ENCODE data around the gene ODF4.
"Not testable (repeated sequence)": the region's sequence is repeated elsewhere in the genome, so short reads cannot be mapped to it uniquely, and the experiment has no call there.

The ODF4 gene

DNA sequence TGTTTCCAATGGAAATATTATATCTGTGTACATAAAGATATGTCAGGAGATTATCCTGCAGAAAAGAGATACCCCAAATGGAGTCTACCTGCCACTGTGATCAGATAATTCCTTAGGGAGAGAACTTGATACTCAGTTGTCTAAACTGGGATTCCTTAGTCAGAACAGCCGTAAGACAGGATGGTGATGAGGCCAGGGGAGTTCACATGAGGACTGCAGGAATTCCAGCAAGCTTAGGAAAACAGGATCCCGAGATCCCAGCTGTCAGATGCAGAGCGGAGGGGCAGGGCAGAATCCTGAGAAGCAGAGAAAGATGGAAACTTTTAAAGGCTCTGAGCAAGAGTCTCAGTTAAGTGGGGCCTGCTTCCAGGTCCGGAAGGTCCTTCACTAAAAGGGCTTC lies 32.1 kb downstream of the ODF4 start:
- no peak for DNase-seq

- DNase-seq = no peak
Observed at GRCh38 chr17:8372422-8372821, 32.8 kb downstream of the ODF4 start.

DNA sequence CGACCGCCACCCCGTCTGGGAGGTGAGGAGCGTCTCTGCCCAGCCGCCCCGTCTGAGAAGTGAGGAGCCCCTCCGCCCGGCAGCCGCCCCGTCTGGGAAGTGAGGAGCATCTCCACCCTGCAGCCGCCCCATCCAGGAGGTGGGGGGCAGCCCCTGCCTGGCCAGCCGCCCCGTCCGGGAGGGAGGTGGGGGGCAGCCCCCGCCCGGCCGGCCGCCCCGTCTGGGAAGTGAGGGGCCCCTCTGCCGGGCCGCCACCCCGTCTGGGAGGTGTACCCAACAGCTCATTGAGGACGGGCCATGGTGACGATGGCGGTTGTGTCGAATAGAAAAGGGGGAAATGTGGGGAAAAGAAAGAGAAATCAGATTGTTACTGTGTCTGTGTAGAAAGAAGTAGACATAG lies 34.2 kb downstream of the ODF4 start:
- DNase-seq = not testable (repeated sequence)

DNA sequence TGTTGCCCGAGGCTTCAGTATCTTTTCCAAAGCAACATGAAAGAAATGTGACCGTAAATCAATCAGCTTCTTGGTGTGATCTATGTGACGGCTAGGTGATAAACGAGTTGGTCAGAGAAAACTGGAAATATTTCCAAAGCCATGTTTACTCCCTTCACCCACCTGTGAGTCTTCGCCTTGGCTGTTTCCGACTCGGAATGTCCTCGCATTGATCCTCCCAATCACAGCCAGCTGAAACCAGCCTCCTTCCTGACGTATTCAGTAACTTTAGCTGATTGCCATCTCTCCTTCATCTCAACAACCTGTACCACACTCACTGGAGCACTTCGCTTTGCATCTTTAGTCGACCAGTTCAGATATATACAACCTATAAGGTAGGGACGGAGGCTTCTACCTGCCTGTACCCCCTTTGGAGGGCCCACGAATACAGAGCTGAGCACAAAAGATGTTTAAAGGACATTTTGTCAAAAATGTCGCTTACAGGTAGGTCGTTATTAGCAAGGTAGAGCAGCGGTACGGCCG lies 36.2 kb downstream of the ODF4 start:
- no peak for DNase-seq

DNA sequence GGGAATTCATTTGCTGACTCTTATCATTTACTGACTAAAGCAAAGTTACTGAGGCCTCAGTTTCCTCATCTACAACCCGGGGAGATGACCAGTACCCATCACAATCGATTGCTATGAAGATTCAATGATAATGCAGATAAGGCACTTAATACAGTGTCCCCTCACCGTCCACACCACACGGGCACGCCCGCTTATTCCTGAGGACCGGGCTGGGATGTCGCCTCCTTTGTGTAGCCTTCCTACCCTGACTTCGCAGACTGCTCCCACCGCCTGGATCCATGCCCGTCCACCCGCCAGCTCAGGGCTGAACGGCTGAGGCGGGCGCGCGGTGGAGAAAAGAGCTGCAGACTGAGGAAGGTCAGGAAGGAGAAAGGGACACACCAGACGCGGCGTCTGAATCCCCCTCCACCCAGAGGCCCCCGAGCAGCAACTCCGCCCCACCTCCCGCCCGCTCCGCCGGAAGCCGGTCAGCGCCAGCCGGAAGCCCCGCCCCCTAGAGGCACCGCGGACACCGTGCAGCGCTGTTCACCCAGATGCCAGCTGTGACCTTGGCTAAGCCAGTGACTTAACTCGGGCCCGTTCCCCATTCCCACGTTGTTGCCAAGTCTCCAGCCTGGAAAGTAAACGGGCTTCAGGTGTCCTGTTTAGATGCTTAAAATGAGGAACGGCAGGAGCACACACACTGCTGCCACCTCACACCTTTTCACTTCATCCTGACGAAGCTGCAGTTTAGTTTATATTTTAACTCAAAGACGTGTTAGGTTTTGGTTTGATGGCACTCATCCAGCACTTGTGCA lies 36.8 kb downstream of the ODF4 start, which contains the start of gene KRABD2:
TSS of gene KRABD2 (minus strand) at position 434 of the 797 bp plus-strand sequence.
- DNase-seq = peak; percentile 7

GRCh38 chr17:8377422-8377821 lies 37.8 kb downstream of the ODF4 start:
- no peak for DNase-seq

- DNase-seq = not testable (repeated sequence)
Observed at GRCh38 chr17:8378117-8378516, 38.5 kb downstream of the ODF4 start.

- no peak for DNase-seq
Observed at GRCh38 chr17:8380049-8380448, 40.4 kb downstream of the ODF4 start.

GRCh38 chr17:8382052-8382879 lies 42.6 kb downstream of the ODF4 start:
- no peak for DNase-seq

DNA sequence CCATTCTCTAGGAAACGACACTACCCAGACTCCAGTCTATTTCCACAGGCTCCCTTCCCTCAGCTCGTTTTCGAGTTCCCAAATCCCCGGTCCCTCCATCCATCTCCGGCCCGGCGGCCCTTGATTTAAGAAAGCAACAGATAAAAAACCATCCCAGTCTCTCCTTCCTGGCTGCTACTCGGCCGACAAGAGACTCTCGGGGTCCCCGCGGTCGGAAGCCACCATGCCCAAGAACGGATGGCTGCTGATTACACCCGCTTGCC lies 43.2 kb downstream of the ODF4 start:
- DNase-seq = peak; percentile 45

DNA sequence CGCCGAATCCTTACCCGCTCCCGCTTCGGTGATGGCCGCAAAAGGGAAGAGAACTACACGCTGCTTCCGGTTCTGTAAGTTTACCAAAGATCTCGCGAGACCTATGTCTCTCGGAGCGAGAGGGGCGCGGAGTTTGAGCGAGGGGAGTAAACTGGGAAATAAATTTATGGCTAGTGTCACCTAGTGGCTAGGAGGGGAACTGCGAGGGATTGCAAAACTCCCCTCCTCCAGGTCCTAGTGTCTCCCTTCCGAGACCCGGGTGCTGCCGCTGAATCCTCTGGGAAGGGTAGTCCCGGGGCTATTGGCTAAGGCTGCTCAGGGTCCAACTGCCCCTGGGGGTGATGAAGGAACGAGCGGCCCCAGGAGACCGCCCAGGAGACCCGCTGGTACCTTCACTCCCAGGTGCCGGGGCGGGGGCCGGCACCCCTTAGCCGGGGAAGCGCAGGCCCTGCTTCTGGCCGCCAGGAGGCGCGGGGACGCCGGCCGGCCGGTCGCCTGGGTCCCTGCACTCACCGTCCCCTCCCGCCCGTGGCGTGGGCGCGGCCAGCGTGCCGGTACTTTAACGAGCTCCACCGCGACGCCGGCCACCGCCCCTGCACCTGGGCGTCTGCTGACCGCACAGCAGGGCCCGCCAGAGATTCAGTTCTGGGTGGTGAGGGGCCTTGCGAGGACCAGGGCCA lies 43.6 kb downstream of the ODF4 start, which contains the start of gene RPL26:
TSS of gene RPL26 (minus strand) at position 51 of the 680 bp plus-strand sequence. CDS start 883 bp downstream, outside the sequence.
- peak; percentile 84 for DNase-seq

- DNase-seq = no peak
Observed at GRCh38 chr17:8384801-8385378, 45.2 kb downstream of the ODF4 start.

- DNase-seq = no peak
Observed at GRCh38 chr17:8386841-8387240, 47.2 kb downstream of the ODF4 start.

GRCh38 chr17:8387914-8388651 lies 48.4 kb downstream of the ODF4 start:
- no peak for DNase-seq

DNA sequence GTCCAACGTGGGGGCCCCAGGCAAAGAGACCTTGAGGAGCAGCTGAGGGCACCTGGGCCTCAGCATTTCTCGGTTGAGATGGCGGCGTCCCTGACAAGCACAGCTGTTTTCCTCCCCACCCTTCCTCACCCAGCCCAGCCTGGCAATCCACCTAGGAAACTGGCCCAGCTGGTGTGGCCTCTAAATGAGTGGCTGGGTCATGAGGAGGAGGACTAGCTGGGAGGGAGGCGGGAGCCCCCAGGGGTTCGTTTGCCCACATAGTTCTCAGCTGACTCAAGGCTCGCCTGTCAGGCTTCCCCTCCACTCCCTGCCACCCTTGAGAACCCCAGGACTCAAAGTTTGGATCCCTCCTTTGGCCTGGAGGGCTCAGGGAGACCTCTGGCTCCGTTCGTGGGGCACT lies 52.1 kb downstream of the ODF4 start:
- DNase-seq = no peak

DNA sequence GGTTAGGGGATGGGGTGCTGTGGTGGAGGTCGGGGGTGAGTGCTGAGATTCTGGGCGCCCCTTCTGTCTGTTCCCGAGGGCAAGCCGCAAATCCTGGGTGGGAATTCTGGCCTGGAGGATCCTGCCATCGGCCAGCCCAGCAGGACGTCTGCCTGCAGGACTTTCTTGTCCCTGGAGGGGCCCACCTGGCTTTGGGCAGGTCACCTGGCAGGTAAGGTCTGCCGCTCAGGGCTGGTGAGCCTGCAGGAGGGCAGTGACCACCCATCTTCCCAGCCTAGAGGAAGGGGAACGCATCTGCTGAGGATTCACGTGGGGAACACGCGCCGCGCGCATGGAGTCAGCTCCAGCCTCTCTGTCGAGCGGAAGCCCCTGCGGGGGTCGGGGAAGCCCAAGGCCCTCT lies 52.6 kb downstream of the ODF4 start:
- no peak for DNase-seq

DNA sequence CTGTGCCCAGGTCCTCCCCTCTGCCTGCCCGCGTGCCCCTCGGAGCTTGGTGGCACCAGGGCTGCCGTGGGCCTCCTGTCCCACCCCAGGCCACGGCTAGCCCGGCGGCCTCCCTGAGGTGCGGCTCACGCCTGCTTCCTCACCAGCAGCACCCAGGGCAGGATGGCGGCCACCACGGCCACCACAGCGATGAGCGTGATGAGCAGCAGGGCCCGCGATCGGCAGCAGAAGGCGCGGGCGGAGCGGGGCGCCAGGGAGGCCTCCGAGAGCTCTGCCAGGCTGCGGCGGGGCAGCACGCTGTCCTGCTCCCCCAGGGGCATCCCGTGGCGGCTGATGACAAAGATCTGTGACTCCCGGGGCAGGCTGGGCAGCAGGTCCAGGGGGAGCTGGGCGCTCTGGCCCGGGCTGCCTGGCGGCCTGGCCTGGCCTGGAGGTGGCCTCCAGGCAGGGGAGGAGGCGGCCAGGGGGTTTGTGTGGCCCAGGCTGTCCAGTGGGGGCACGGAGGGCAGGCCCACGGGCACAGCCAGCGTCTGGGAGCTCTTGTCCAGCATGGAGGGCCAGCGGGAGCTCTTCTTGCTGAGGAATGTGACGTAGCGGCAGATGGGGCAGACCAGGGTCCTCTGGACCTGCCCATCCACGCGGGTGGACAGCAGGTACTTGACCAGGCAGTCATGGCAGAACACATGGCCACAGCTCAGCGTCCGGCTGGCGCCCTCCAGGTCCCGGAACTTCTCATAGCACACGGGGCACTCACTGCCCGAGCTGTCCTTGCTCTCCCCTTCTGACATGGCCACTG lies 53.2 kb downstream of the ODF4 start:
- no peak for DNase-seq

DNA sequence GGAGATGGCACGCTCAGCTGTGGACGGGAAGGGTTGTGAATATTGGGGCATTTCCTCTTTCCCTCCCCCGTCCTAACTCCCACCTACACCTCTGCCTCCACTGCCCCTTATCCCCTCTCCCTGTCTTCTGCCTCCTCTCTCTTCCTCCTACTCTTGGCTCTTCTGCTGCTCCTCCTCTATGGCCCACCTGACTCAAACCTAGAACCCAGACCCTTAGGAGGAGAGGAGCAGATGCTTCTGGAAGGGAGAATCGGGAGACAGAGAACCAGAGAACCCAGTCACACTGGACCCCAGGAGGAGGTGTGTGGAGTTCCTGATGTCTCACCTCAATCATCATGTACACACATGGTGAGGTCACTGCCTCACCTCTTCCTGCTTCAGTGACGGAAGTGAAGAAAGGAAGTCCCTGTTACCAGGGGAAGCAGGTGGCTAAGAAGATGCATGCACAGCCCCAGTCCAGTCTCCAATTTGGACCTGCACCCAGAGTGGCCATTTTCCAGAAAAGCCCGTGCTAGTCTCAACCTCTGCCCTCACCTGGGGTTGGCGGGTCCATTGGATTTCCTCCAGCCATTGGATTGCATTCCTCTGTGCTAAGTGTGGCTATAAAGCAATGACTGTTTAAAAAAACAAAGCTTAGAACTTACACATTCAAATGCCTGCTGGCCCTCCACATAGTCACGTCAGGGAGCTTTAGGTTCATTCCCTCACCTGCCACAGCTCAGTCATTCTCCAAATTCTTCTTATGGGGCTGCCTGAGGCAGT lies 54.0 kb downstream of the ODF4 start:
- no peak for DNase-seq

- DNase-seq = not testable (repeated sequence)
Observed at GRCh38 chr17:8394497-8394896, 54.9 kb downstream of the ODF4 start.
